DMS 273 treated with DMSO at 0.1 percent for 48 hours (cell line): ENCODE data around the gene HNRNPCL4.
"Not testable (repeated sequence)": the region's sequence is repeated elsewhere in the genome, so short reads cannot be mapped to it uniquely, and the experiment has no call there.

Experiments used
- DNase-seq: peaks from one replicate; lab custom pipeline; 2025; lab: John Stamatoyannopoulos, UW

The HNRNPCL4 gene

GRCh38 chr1:13165531-13165930, at the start of gene HNRNPCL4:
Gene HNRNPCL4, minus strand, starts transcription at chr1:13165631. Its CDS starts 164 bp downstream, at chr1:13165467.
- not testable (repeated sequence) for DNase-seq

GRCh38 chr1:13208712-13209111, 43.3 kb upstream of the HNRNPCL4 start:
- DNase-seq = not testable (repeated sequence)

- DNase-seq = not testable (repeated sequence)
Measured at GRCh38 chr1:13201309-13201708, 35.9 kb upstream of the HNRNPCL4 start, which contains the start of gene PRAMEF13. Gene PRAMEF13, minus strand, starts transcription at chr1:13201409. Its CDS starts 1,820 bp downstream, at chr1:13199589.

GRCh38 chr1:13171548-13171947, 6.1 kb upstream of the HNRNPCL4 start, which contains the start of gene PRAMEF9:
Gene PRAMEF9, plus strand, starts transcription at chr1:13171848. Its CDS starts 3,433 bp downstream, at chr1:13175281.
- not testable (repeated sequence) for DNase-seq

GRCh38 chr1:13155909-13156308, 9.5 kb downstream of the HNRNPCL4 start, which contains the start of gene PRAMEF26:
Gene PRAMEF26, minus strand, starts transcription at chr1:13156009. Its CDS starts 2,914 bp downstream, at chr1:13153095.
- not testable (repeated sequence) for DNase-seq

- DNase-seq = not testable (repeated sequence)
Measured at GRCh38 chr1:13116754-13117153, 48.7 kb downstream of the HNRNPCL4 start, which contains the start of gene HNRNPCL2. Gene HNRNPCL2, minus strand, starts transcription at chr1:13116854. Its CDS starts 454 bp downstream, at chr1:13116400.
